HFF-Myc (cell line): ENCODE results near the gene SH3RF2.

Experiments
- DNase-seq: peaks from one replicate; pipeline ENCODE4 v3.0.0-alpha.2; 2011; ENCODE audit warnings: low read depth; ENCODE audit errors: extremely low read depth
- H3K4me3 ChIP-seq: replicated peaks from 2 replicates; pipeline ENCODE4 v1.5.1; 2011; ENCODE audit warnings: low read depth, mild to moderate bottlenecking, control low read depth, low read length
- TF ChIP-seq, protein P1 (sequence below): IDR thresholded peaks from 2 replicates; pipeline ENCODE4 v1.5.1; 2012; ENCODE audit warnings: mild to moderate bottlenecking, low read depth, low read length, control low read depth; ENCODE audit errors: missing control alignments

The SH3RF2 gene

GRCh38 chr5:146088098-146088497 lies 151.7 kb downstream of the SH3RF2 start:
- TF ChIP-seq, protein P1, sequence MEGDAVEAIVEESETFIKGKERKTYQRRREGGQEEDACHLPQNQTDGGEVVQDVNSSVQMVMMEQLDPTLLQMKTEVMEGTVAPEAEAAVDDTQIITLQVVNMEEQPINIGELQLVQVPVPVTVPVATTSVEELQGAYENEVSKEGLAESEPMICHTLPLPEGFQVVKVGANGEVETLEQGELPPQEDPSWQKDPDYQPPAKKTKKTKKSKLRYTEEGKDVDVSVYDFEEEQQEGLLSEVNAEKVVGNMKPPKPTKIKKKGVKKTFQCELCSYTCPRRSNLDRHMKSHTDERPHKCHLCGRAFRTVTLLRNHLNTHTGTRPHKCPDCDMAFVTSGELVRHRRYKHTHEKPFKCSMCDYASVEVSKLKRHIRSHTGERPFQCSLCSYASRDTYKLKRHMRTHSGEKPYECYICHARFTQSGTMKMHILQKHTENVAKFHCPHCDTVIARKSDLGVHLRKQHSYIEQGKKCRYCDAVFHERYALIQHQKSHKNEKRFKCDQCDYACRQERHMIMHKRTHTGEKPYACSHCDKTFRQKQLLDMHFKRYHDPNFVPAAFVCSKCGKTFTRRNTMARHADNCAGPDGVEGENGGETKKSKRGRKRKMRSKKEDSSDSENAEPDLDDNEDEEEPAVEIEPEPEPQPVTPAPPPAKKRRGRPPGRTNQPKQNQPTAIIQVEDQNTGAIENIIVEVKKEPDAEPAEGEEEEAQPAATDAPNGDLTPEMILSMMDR = no peak
- DNase-seq = no peak
- no peak overlapping the region for H3K4me3 ChIP-seq

DNA sequence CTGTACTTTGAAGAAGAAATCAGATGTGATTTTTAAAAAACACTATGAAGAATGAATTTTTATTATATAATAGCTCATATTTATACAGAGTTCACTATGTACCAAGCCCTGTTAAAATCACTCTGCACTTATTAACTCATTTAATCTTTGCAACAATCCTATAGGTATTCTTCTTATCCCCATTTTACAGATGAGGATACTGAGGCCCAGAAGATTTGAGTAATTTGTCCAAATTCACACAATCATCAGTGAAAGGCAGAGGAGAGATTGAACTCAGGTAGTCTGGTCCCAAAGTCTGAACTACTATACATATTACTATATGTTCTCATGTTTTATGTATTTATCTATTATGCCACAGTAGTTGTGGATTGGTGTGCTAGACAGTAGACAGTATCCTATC lies 152.9 kb downstream of the SH3RF2 start:
- no peak for DNase-seq
- no peak overlapping the region for H3K4me3 ChIP-seq
- TF ChIP-seq, protein P1 = no peak

- H3K4me3 ChIP-seq = no peak overlapping the region
- TF ChIP-seq, protein P1 = no peak
- no peak for DNase-seq
These were observed 155.5 kb downstream of the SH3RF2 start for GRCh38 chr5:146091881-146092280.

DNA sequence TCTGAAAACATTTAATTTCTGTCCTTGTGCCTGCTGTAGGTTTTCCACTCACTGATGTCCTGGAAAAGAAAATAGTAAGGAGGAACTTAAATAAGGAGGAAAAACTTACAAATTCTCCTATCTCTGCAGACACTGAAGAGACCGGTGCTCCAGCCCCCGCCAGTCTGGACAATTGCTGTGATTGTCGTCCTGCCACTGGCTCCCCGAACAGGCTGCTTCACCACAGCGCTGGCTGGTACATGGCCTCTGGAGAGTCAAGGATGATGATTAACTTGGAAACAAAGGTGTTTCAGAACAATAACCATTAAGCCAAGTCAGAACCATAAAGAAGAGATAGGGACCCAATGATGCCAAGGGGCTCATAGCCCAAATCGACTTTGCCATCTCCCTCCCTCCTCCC lies 161.7 kb downstream of the SH3RF2 start:
- TF ChIP-seq, protein P1 = no peak

DNA sequence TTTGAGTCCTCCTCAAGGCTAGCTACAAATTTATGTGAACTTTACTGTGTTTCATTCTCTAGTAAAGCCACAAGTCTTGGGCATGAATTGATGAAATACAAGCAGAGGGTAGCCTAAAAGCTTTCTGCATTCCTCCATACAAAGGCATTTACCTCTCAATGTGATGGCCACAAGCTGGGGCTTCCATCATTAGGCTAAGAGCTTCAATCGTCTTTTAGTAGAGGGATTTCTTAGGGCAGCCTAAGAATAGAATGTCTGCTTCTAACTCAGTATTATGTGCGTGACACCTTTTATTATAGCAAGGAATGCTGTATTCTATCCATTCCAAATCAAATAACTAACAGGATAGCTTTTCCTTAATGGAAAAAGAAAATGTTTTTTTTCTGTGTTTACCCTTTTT lies 165.3 kb downstream of the SH3RF2 start:
- no peak overlapping the region for H3K4me3 ChIP-seq
- TF ChIP-seq, protein P1 = no peak
- DNase-seq = no peak

More for the DNA sequence above, 161.7 kb downstream of the SH3RF2 start:
- no peak for DNase-seq
- H3K4me3 ChIP-seq = no peak overlapping the region

DNA sequence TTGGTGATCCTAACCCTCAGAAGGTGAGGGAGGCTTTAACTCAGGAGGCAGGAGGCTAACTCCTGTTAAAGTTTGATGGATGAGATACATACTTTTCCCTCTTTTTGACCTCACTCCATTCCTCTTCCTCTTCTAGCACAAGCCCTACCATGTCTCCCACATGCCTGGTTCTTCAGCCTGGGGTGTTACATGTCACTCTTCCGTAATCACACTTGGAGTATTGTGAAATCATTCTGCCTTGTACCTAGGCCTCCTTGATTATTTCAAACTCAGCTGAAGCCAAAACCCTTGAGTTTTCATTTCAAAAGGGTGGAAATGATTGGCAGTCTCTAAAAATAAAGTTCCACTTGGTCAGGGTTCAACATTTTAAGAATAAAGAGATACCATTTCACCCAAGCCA lies 167.2 kb downstream of the SH3RF2 start:
- no peak for DNase-seq
- TF ChIP-seq, protein P1 = no peak
- no peak overlapping the region for H3K4me3 ChIP-seq

DNA sequence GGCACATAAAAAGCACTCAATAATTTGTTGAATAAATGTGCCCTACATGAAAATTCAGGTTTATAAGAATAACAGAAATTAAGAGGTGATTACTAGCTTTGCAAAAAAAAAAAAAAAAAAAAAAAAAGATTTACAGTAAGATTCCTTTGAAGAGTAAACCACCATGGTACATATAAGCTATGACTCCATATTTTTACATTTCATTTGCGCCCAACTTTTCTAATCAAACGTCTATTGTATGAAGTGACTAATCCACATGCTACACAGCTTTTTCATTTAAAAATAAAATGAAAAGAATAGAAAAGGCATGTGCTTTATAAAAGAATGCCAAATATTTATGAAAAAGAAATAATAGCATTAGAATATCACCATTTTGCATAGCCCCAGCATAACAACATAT lies 169.1 kb downstream of the SH3RF2 start, which contains the start of gene PLAC8L1:
PLAC8L1 (minus strand) TSS at position 101 of the 400 bp plus-strand sequence. CDS start 1,266 bp downstream, outside the sequence.
- no peak for DNase-seq
- H3K4me3 ChIP-seq = no peak within 1 kb of the TSS
- TF ChIP-seq, protein P1 = no peak
